GM11168 (cell line): ENCODE measurements around the gene SLC41A3.
"Not testable (repeated sequence)": the region's sequence is repeated elsewhere in the genome, so short reads cannot be mapped to it uniquely, and the experiment has no call there.

Experiments
- in situ Hi-C: fragments of 300-500 bp; cut with MboI; formaldehyde crosslinking; loops from one replicate; pipeline ENCODE4 v1.12.0; 2022; ENCODE audit warnings: low sequenced_read_pairs; ENCODE audit not compliant: unreplicated experiment

SLC41A3 gene

GRCh38 chr3:126087552-126088175, 3.7 kb upstream of the SLC41A3 start:
- in situ Hi-C loops, result no loop called here

- in situ Hi-C loops, result no loop called here
Measured at GRCh38 chr3:126085841-126086240, 1.9 kb upstream of the SLC41A3 start.

GRCh38 chr3:126085276-126085675, 1.4 kb upstream of the SLC41A3 start:
- in situ Hi-C loops, result no loop called here

- in situ Hi-C loops, result no loop called here
Measured at GRCh38 chr3:126084768-126085180, 850 bp upstream of the SLC41A3 start.

- in situ Hi-C loops, result no loop called here
Measured at GRCh38 chr3:126083511-126083912, 412 bp downstream of the SLC41A3 start.

- in situ Hi-C loops, result no loop called here
Measured at GRCh38 chr3:126083138-126083445, 832 bp downstream of the SLC41A3 start.

- in situ Hi-C loops, result no loop called here
Measured at GRCh38 chr3:126082362-126083137, 1.4 kb downstream of the SLC41A3 start.

GRCh38 chr3:126081618-126082361, 2.1 kb downstream of the SLC41A3 start:
- in situ Hi-C loops, result no loop called here

- in situ Hi-C loops, result no loop called here
Measured at GRCh38 chr3:126080970-126081369, 3.0 kb downstream of the SLC41A3 start.

GRCh38 chr3:126078866-126079265, 5.1 kb downstream of the SLC41A3 start:
- in situ Hi-C loops, result no loop called here

GRCh38 chr3:126077754-126078153, 6.2 kb downstream of the SLC41A3 start:
- in situ Hi-C loops, result no loop called here

GRCh38 chr3:126076140-126076539, 7.8 kb downstream of the SLC41A3 start:
- in situ Hi-C loops, result no loop called here

GRCh38 chr3:126070146-126070545, 13.8 kb downstream of the SLC41A3 start:
- in situ Hi-C loops, result no loop called here

- in situ Hi-C loops, result no loop called here
Measured at GRCh38 chr3:126067959-126068358, 16.0 kb downstream of the SLC41A3 start.

GRCh38 chr3:126066676-126067075, 17.2 kb downstream of the SLC41A3 start:
- in situ Hi-C loops, result not testable (repeated sequence)

GRCh38 chr3:126065876-126066275, 18.0 kb downstream of the SLC41A3 start:
- in situ Hi-C loops, result no loop called here

GRCh38 chr3:126064627-126065258, 19.2 kb downstream of the SLC41A3 start:
- in situ Hi-C loops, result no loop called here

- in situ Hi-C loops, result no loop called here
Measured at GRCh38 chr3:126063358-126063965, 20.5 kb downstream of the SLC41A3 start.

GRCh38 chr3:126061301-126062032, 22.5 kb downstream of the SLC41A3 start:
- in situ Hi-C loops, result no loop called here

- in situ Hi-C loops, result no loop called here
Measured at GRCh38 chr3:126060613-126061145, 23.2 kb downstream of the SLC41A3 start.
